GM12878 (cell line): ENCODE measurements around the gene NHSL1. TPM values are rescaled to one million over a fixed set of nuclear protein-coding genes. Genes with fewer than 3 reads are reported as not detected.

Experiments
- BHLHE40 ChIP-seq, 2 experiments: fragments of 450-650 bp in 1 of 2; IDR thresholded peaks; 2 replicates each; pipeline ENCODE4 v1.6.1; 2011 to 2017; ENCODE audit warnings: low read depth in 2 of 2, borderline replicate concordance in 1 of 2, improper control_type of control experiment in 1 of 2, low read length in 1 of 2, mild to moderate bottlenecking in 1 of 2
- BMI1 ChIP-seq: fragments of 450-650 bp; IDR thresholded peaks from 2 replicates; pipeline ENCODE4 v1.6.1; 2016; ENCODE audit warnings: mild to moderate bottlenecking, moderate library complexity, borderline replicate concordance
- CREB1 ChIP-seq: IDR thresholded peaks from 2 replicates; pipeline ENCODE4 v1.6.1; 2012; ENCODE audit warnings: low read depth, mild to moderate bottlenecking, inconsistent platforms
- E2F4 ChIP-seq: IDR thresholded peaks from 2 replicates; pipeline ENCODE4 v1.6.1; 2012; ENCODE audit warnings: low read depth, low read length, improper control_type of control experiment
- ETV6 ChIP-seq, 2 experiments: fragments of 450-650 bp in 1 of 2; IDR thresholded peaks in 1 of 2; conservative IDR thresholded peaks in 1 of 2; 2 replicates each; pipeline ENCODE4 v1.6.1; 2014; ENCODE audit warnings: antibody characterized with exemption in 1 of 2, borderline replicate concordance in 1 of 2, low read depth in 1 of 2, mild to moderate bottlenecking in 1 of 2, moderate library complexity in 1 of 2
- FOS ChIP-seq: IDR thresholded peaks from 3 replicates; pipeline ENCODE4 v1.6.1; 2011; ENCODE audit warnings: borderline replicate concordance; ENCODE audit not compliant: insufficient read length; ENCODE audit errors: extremely low read depth
- FOXK2 ChIP-seq: fragments of 450-650 bp; IDR thresholded peaks from 2 replicates; pipeline ENCODE4 v1.6.1; 2017; ENCODE audit warnings: mild to moderate bottlenecking, moderate library complexity
- KDM1A ChIP-seq: fragments of 200-600 bp; sonication (generic); IDR thresholded peaks from 2 replicates; pipeline ENCODE4 v1.6.1; 2016; ENCODE audit warnings: borderline replicate concordance
- KLF5 ChIP-seq: fragments of 450-650 bp; IDR thresholded peaks from 2 replicates; pipeline ENCODE4 v1.6.1; 2014; ENCODE audit warnings: mild to moderate bottlenecking; ENCODE audit not compliant: partially characterized antibody
- MTA2 ChIP-seq: fragments of 450-650 bp; IDR thresholded peaks from 2 replicates; pipeline ENCODE4 v1.6.1; 2016; ENCODE audit warnings: low read depth, mild to moderate bottlenecking, moderate library complexity
- MXI1 ChIP-seq: fragments of 150-350 bp; IDR thresholded peaks from 2 replicates; pipeline ENCODE4 v1.6.1; 2011; ENCODE audit warnings: low read depth, mild to moderate bottlenecking, inconsistent platforms, low read length, improper control_type of control experiment
- NFXL1 ChIP-seq: fragments of 450-650 bp; IDR thresholded peaks from 2 replicates; pipeline ENCODE4 v1.6.1; 2017; ENCODE audit warnings: antibody characterized with exemption, mild to moderate bottlenecking, borderline replicate concordance
- RAD51 ChIP-seq: fragments of 450-650 bp; IDR thresholded peaks from 2 replicates; pipeline ENCODE4 v1.6.1; 2016; ENCODE audit warnings: moderate library complexity, mild to moderate bottlenecking, inconsistent platforms
- RB1 ChIP-seq: fragments of 450-650 bp; formaldehyde crosslinking; IDR thresholded peaks from 2 replicates; pipeline ENCODE4 v1.6.1; 2017; ENCODE audit warnings: mild to moderate bottlenecking, borderline replicate concordance
- SMAD1 ChIP-seq: fragments of 450-650 bp; IDR thresholded peaks from 2 replicates; pipeline ENCODE4 v1.6.1; 2018; ENCODE audit warnings: mild to moderate bottlenecking, low read depth; ENCODE audit not compliant: partially characterized antibody
- ZNF207 ChIP-seq: fragments of 450-650 bp; IDR thresholded peaks from 2 replicates; pipeline ENCODE4 v1.6.1; 2014; ENCODE audit warnings: antibody characterized with exemption, mild to moderate bottlenecking, borderline replicate concordance
- polyA plus RNA-seq, 11 experiments: library from polyadenylated mRNA; depleted of rRNA in 4 of 11; unstranded in 6 of 11; stranded (reverse) in 5 of 11; fragments of >200 nt; fragmentation: Nextera tagmentation in 4 of 11; fragmentation: Illumina TruSeq in 1 of 11; extraction: Ambion mirVana in 4 of 11; extraction: Trizol in 1 of 11; gene quantifications; 1 replicate in 1 of 11; 2 replicates in 10 of 11; pipeline versions ENCODE4 v1.2.1 to v1.2.3, GENCODE V29; 2011 to 2016; ENCODE audit warnings: inconsistent platforms in 2 of 11, missing spikeins in 2 of 11, low read depth in 1 of 11
- total RNA-seq, 4 experiments: library from RNA; depleted of rRNA in 3 of 4; stranded (reverse); fragments of >200 nt in 3 of 4; fragmentation: Illumina TruSeq in 1 of 4; extraction: Trizol in 1 of 4; gene quantifications; 2 replicates each; pipeline versions ENCODE4 v1.2.1 to v1.2.3, GENCODE V29; 2013 to 2021
- TF ChIP-seq, protein P1 (sequence below): IDR thresholded peaks from 2 replicates; pipeline ENCODE4 v1.6.1; 2012; ENCODE audit warnings: mild to moderate bottlenecking, low read depth, low read length
- TF ChIP-seq, protein P2 (sequence below): fragments of 450-650 bp; IDR thresholded peaks from 2 replicates; pipeline ENCODE4 v1.6.1; 2017; ENCODE audit warnings: antibody characterized with exemption, mild to moderate bottlenecking, moderate library complexity

The NHSL1 gene
- total and polyA plus RNA-seq, 10 of the 15 experiments (the other 5 are each of a cell fraction or from before 2014, with no cell fraction given): 0.26 to 14.1 (median 0.90) TPM

DNA sequence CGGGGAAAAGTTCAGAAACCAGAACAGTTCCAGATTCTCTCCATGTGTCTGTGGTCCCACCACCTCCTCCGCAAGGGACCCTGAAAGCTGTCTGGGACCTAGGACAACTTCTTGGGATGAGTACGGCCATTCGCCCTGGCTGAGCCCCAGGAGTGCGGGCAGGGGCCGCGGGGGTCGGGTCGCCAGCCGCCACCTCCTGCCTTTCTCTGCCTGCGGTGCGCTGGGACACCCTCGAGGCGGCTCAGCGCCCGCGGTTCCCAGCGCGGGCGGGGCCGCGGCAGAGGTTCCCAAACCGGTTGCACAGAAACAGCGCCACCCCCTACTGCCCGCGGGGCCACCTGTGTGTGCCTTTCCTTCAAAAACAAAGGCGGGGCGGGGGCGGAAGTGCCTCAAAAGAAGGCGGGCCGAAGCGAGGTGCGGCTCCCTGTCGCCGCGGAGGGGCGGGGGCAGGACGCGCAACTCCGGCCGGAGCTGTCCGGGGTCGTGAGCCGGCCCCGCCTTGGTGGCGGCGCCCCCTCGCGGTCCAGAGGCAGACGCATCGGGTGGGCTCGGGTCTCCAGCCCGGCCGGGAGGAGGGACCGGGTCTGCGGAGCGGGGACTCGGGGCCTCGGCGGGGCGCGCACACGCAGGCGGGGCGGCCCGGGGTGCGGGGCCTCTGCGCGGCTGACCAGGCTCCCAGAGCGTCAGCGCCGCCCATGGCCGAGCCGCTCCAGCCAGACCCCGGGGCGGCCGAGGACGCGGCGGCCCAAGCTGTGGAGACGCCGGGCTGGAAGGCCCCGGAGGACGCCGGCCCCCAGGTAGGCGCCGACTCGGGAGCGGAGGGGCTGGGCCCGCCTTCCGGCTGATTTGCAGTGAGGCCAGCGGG is 95.3 kb downstream of the NHSL1 start, which contains the start of gene HEBP2 (continued):
- TF ChIP-seq, protein P1, sequence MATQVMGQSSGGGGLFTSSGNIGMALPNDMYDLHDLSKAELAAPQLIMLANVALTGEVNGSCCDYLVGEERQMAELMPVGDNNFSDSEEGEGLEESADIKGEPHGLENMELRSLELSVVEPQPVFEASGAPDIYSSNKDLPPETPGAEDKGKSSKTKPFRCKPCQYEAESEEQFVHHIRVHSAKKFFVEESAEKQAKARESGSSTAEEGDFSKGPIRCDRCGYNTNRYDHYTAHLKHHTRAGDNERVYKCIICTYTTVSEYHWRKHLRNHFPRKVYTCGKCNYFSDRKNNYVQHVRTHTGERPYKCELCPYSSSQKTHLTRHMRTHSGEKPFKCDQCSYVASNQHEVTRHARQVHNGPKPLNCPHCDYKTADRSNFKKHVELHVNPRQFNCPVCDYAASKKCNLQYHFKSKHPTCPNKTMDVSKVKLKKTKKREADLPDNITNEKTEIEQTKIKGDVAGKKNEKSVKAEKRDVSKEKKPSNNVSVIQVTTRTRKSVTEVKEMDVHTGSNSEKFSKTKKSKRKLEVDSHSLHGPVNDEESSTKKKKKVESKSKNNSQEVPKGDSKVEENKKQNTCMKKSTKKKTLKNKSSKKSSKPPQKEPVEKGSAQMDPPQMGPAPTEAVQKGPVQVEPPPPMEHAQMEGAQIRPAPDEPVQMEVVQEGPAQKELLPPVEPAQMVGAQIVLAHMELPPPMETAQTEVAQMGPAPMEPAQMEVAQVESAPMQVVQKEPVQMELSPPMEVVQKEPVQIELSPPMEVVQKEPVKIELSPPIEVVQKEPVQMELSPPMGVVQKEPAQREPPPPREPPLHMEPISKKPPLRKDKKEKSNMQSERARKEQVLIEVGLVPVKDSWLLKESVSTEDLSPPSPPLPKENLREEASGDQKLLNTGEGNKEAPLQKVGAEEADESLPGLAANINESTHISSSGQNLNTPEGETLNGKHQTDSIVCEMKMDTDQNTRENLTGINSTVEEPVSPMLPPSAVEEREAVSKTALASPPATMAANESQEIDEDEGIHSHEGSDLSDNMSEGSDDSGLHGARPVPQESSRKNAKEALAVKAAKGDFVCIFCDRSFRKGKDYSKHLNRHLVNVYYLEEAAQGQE: 0 out of 2 replicates have a peak, but pooled peaks have one; percentile 31
- TF ChIP-seq FOS: no peak
- TF ChIP-seq KDM1A: no peak
- peak; percentile 40 to 62; a peak in 3 of 4 replicates for TF ChIP-seq BHLHE40 (IDR thresholded peaks at IDR 0.05; ENCODE audit: borderline replicate concordance in 1 of 2, low read depth in 2 of 2, low read length in 1 of 2)
- no peak for TF ChIP-seq FOXK2
- TF ChIP-seq ZNF207: 0 out of 2 replicates have a peak, but pooled peaks have one; percentile 25
- TF ChIP-seq CREB1: peak; percentile 47; the same call in 1 of the 2 replicates
- no peak for TF ChIP-seq KLF5
- TF ChIP-seq RB1: peak; percentile 52; the same call in 1 of the 2 replicates
- no peak for TF ChIP-seq SMAD1
- no peak for TF ChIP-seq MTA2
- TF ChIP-seq, protein P2, sequence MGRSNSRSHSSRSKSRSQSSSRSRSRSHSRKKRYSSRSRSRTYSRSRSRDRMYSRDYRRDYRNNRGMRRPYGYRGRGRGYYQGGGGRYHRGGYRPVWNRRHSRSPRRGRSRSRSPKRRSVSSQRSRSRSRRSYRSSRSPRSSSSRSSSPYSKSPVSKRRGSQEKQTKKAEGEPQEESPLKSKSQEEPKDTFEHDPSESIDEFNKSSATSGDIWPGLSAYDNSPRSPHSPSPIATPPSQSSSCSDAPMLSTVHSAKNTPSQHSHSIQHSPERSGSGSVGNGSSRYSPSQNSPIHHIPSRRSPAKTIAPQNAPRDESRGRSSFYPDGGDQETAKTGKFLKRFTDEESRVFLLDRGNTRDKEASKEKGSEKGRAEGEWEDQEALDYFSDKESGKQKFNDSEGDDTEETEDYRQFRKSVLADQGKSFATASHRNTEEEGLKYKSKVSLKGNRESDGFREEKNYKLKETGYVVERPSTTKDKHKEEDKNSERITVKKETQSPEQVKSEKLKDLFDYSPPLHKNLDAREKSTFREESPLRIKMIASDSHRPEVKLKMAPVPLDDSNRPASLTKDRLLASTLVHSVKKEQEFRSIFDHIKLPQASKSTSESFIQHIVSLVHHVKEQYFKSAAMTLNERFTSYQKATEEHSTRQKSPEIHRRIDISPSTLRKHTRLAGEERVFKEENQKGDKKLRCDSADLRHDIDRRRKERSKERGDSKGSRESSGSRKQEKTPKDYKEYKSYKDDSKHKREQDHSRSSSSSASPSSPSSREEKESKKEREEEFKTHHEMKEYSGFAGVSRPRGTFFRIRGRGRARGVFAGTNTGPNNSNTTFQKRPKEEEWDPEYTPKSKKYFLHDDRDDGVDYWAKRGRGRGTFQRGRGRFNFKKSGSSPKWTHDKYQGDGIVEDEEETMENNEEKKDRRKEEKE: no peak
- no peak for TF ChIP-seq RAD51
- TF ChIP-seq E2F4: no peak
- 0 out of 2 replicates have a peak, but pooled peaks have one; percentile 44 for TF ChIP-seq NFXL1
- TF ChIP-seq BMI1: no peak
- TF ChIP-seq ETV6 (conservative IDR thresholded peaks at IDR 0.05 in 1 of 2, IDR thresholded peaks at IDR 0.05 in 1 of 2; ENCODE audit: borderline replicate concordance in 1 of 2, low read depth in 1 of 2): no peak; a peak in 1 of 4 replicates
- peak; percentile 37 for TF ChIP-seq MXI1
